ENCODE data around the gene MRPL9. TPM values are rescaled to one million over a fixed set of nuclear protein-coding genes. Genes with fewer than 3 reads are reported as not detected.

The MRPL9 gene
- total RNA-seq, 2 experiments from 2014 or later, result 111 to 121 TPM

- no peaks in the 10 kb centered on the region for H3K9me3 Mint-ChIP-seq (ENCODE audit: insufficient read depth)
- ChIA-PET POLR2A (interaction anchor here (1.0 kb wide), 1 partner anchor 34 kb away, joined by 4 read pairs; no protein-coding TSS in a partner anchor), CTCF (interaction anchor here (1.1 to 2.0 kb wide), 2 partner anchors 134 kb away, joined by 3 to 7 read pairs; no protein-coding TSS in a partner anchor)
- peaks cover 30% of the 10 kb centered on the region for H3K27me3 Mint-ChIP-seq (ENCODE audit: low read depth)
- H3K4me3 Mint-ChIP-seq, result no peak overlapping the region
- DNase-seq (no peak), ATAC-seq (no peak)
- no peaks in the 10 kb centered on the region for H3K4me1 Mint-ChIP-seq (ENCODE audit: low read depth)
- H3K36me3 Mint-ChIP-seq (ENCODE audit: low read depth), result no peaks in the 10 kb centered on the region
- H3K27ac Mint-ChIP-seq, result no peak overlapping the region
Observed at GRCh38 chr1:151728151-151729054, 34.9 kb downstream of the MRPL9 start.

DNA sequence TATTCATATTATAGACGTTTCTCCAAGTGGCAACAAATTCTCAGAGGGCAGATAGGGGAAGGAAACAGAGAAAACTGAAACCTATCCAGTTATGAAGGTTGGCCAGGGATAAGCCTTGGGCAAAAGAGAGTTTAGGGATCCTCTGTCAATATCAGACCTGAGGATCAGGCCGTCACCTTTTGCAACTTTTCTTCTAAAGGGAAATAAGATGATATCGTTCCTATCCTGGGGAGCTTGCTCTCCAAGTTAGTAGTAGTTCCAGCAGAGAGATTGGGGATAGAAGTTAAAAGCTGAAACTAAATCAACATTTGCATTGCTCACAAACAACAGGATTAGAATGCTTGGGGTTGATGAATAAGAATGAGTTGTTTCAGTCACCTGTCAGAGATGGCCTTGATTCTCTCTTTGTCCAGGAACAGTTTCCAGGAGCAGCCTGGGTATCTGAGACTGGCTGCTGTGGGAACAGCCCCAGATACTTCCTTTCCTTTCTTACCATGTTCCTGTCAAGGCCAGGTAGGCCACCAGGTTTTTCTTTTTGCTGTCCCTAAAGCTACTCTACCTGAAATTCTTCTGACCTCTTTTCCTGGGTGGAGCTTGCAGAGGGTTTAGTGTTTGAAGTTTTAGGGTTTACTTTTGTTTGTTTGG, 39.4 kb downstream of the MRPL9 start:
- Mint-ChIP-seq H3K9me3 (ENCODE audit: insufficient read depth) (no peaks in the 10 kb centered on the region), H3K4me1 (ENCODE audit: low read depth) (peaks cover 14% of the 10 kb centered on the region), H3K27me3 (ENCODE audit: low read depth) (peaks cover 43% of the 10 kb centered on the region), H3K27ac (no peak overlapping the region), H3K4me3 (no peak overlapping the region), H3K36me3 (ENCODE audit: low read depth) (no peaks in the 10 kb centered on the region)
- no peak for ATAC-seq
- POLR2A ChIA-PET, result no interaction called here
- CTCF ChIA-PET, result interaction anchor here (0.9 to 1.5 kb wide), 4 partner anchors 8 to 113 kb away, joined by 3 to 4 read pairs (median 4); no protein-coding TSS in a partner anchor
- no peak for DNase-seq

- Mint-ChIP-seq H3K4me1 (ENCODE audit: low read depth) (peaks cover 18% of the 10 kb centered on the region), H3K4me3 (peak overlapping the region; percentile 65), H3K9me3 (ENCODE audit: insufficient read depth) (no peaks in the 10 kb centered on the region), H3K27ac (no peak overlapping the region), H3K36me3 (ENCODE audit: low read depth) (no peaks in the 10 kb centered on the region), H3K27me3 (ENCODE audit: low read depth) (peaks cover 55% of the 10 kb centered on the region)
- POLR2A ChIA-PET, result interaction anchor here (1.2 kb wide), 1 partner anchor 9 kb away, joined by 3 read pairs; no protein-coding TSS in a partner anchor
- DNase-seq (no peak), ATAC-seq (no peak)
- CTCF ChIA-PET, result interaction anchor here (0.8 to 1.9 kb wide), 5 partner anchors 13 to 187 kb away, joined by 3 to 7 read pairs (median 3); no protein-coding TSS in a partner anchor
Observed at GRCh38 chr1:151721788-151722510, 41.3 kb downstream of the MRPL9 start.

DNA sequence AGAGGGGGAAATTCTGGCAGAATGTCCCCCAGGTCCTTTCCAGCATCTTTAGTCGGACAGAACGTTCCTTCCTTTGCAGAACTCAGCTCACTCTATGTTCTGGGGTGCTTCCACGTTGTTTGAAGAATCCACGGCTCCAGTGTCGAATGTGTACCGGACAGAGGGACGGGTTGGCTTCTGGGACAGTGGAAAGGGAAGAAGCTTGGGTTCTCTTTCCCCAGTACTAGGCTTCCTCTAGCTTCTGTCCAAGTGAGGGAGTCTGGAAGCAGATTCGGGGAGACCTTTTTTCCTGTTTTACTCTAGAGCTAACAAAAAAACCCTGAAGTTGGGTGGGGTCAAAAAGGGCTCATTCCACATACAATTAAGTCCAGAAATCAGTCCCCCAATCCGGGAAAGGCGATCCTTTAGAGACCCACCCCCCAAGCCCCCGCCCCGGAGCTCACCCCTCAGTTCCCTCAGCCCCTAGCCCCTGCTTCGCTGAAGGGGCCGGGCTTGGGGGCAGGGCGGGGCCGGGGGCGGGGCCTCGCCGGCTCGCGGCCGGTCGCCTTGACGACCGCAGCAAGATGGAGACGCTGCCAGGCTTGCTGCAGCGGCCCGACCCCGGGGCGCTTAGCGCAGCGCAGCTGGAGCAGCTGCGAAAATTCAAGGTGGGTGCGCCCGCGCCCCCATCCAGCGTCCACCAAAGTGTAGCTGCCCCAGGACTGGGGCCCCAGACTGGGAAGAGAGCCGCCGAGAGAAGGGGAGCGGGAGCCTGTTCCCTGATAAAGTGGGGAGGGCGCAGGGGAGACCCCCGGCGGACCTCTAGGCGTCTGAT, 42.1 kb downstream of the MRPL9 start, which contains the start of gene RIIAD1:
RIIAD1 (plus strand) TSS at position 549 of the 814 bp plus-strand sequence; CDS start at position 564, 15 bp downstream.
- Mint-ChIP-seq H3K36me3 (ENCODE audit: low read depth) (no peaks in the 10 kb centered on the region), H3K27ac (no peak within 1 kb of the TSS), H3K4me3 (peak within 1 kb of the TSS; percentile 65), H3K9me3 (ENCODE audit: insufficient read depth) (no peaks in the 10 kb centered on the region), H3K27me3 (ENCODE audit: low read depth) (peaks cover 56% of the 10 kb centered on the region), H3K4me1 (ENCODE audit: low read depth) (peaks cover 20% of the 10 kb centered on the region)
- ChIA-PET POLR2A (interaction anchor here (1.2 kb wide), 1 partner anchor 8 kb away, joined by 3 read pairs; no protein-coding TSS in a partner anchor), CTCF (interaction anchor here (0.9 to 1.9 kb wide), 8 partner anchors 14 to 738 kb away, joined by 3 to 6 read pairs (median 3); partner anchors contain the start of gene POGZ)
- DNase-seq, result peak; percentile 50
- ATAC-seq, result peak; percentile 92

DNA sequence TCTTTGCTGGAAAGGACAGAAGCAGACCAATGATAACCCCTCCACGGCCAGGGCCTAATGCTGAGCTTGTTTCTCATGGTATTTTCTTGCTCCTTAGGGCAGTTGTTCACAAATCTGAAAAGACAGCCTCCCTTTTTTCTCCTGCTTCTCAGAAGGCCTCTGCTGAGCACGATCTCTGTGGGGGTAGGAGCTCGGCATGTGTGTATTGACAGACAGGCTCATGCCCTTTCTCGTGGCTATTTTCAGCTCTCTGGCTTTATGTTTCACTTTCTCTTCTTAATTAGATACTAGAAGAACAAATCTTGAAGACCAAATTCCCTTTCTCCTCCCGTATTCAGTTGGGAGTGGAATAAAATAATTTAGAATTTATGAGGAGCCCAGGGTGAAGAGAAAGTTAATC, 42.7 kb downstream of the MRPL9 start:
- Mint-ChIP-seq H3K4me1 (ENCODE audit: low read depth) (peaks cover 22% of the 10 kb centered on the region), H3K36me3 (ENCODE audit: low read depth) (no peaks in the 10 kb centered on the region), H3K4me3 (peak overlapping the region; percentile 62), H3K9me3 (ENCODE audit: insufficient read depth) (no peaks in the 10 kb centered on the region), H3K27me3 (ENCODE audit: low read depth) (peaks cover 56% of the 10 kb centered on the region), H3K27ac (no peak overlapping the region)
- POLR2A ChIA-PET, result interaction anchor here (1.2 kb wide), 1 partner anchor 8 kb away, joined by 3 read pairs; no protein-coding TSS in a partner anchor
- peak; percentile 27 for DNase-seq
- CTCF ChIA-PET, result interaction anchor here (0.9 to 1.9 kb wide), 8 partner anchors 14 to 738 kb away, joined by 3 to 6 read pairs (median 3); partner anchors contain the start of gene POGZ
- ATAC-seq, result no peak

DNA sequence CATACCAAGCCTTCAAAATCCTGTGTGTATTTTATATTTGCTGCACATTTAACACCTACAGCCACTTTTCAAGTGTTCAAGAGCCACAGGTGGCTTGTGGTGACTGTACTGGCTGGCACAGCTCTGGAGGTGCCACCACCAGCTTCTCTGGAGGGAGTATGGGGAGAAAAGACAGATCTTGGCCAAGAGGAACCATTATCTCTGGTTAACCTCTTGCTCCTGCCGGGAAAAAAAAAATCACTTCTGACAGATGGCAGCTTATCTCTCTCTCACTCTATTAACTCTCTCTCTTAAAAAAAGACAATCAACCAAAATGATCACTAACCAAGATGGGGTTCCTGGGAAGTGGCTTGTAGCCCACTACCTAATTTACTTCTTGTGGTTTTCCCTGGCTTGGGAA, 43.2 kb downstream of the MRPL9 start:
- ATAC-seq, result no peak
- POLR2A ChIA-PET, result no interaction called here
- peaks cover 60% of the 10 kb centered on the region for H3K27me3 Mint-ChIP-seq (ENCODE audit: low read depth)
- DNase-seq, result no peak
- no peak overlapping the region for H3K27ac Mint-ChIP-seq
- H3K36me3 Mint-ChIP-seq (ENCODE audit: low read depth), result no peaks in the 10 kb centered on the region
- H3K4me1 Mint-ChIP-seq (ENCODE audit: low read depth), result peaks cover 22% of the 10 kb centered on the region
- CTCF ChIA-PET, result interaction anchor here (1.1 to 1.9 kb wide), 5 partner anchors 15 to 739 kb away, joined by 3 to 6 read pairs (median 3); no protein-coding TSS in a partner anchor
- H3K9me3 Mint-ChIP-seq (ENCODE audit: insufficient read depth), result no peaks in the 10 kb centered on the region
- H3K4me3 Mint-ChIP-seq, result peak overlapping the region; percentile 62

DNA sequence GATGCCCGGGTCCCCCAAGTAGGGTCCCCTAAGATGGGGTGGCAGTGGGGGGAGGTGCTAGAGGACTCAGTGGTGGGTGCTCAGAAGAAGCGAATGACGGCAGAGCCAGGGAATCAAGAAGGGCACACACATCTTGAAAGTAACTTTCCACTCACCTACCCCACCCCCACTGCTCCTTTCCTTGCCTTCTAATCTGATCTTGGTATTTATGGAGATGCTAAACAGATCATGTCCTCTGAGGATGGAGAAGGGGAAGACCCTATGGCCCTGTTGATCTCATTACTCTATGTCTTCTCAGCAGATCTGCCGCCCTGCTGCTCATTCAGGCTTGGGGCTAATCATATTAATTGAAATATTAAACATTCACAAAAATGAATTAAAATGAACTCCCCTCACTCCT, 44.6 kb downstream of the MRPL9 start:
- Mint-ChIP-seq H3K9me3 (ENCODE audit: insufficient read depth) (no peaks in the 10 kb centered on the region), H3K4me3 (no peak overlapping the region), H3K27me3 (ENCODE audit: low read depth) (peaks cover 59% of the 10 kb centered on the region), H3K36me3 (ENCODE audit: low read depth) (no peaks in the 10 kb centered on the region), H3K4me1 (ENCODE audit: low read depth) (peaks cover 22% of the 10 kb centered on the region), H3K27ac (no peak overlapping the region)
- DNase-seq, result no peak
- no peak for ATAC-seq
- ChIA-PET POLR2A (no interaction called here), CTCF (no interaction called here)

DNA sequence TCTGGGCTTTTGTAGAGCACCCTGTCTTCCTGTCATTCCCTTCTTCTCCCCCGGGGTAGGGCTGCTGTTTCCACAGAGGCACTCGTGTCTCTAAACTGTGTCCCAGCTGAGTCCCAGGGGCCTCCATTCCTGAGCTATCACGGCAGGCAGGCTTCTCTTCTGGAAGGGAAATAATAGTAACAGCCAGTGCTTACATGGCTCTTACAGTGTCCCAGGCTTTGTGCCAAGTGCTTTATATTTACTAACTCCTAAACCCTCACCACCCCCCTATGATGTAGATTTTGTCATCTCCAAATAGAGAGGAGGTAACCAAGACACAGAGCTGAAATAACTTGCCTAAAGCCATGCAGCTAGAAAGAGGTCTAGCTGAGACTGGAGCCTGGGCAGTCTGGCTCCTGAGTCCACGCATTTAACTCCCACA, 45.3 kb downstream of the MRPL9 start:
- Mint-ChIP-seq H3K4me3 (no peak overlapping the region), H3K9me3 (ENCODE audit: insufficient read depth) (no peaks in the 10 kb centered on the region), H3K27me3 (ENCODE audit: low read depth) (peaks cover 63% of the 10 kb centered on the region), H3K36me3 (ENCODE audit: low read depth) (no peaks in the 10 kb centered on the region), H3K4me1 (ENCODE audit: low read depth) (peaks cover 22% of the 10 kb centered on the region), H3K27ac (no peak overlapping the region)
- POLR2A ChIA-PET, result no interaction called here
- no peak for ATAC-seq
- no peak for DNase-seq
- CTCF ChIA-PET, result interaction anchor here (1.0 kb wide), 1 partner anchor 274 kb away, joined by 5 read pairs; no protein-coding TSS in a partner anchor

DNA sequence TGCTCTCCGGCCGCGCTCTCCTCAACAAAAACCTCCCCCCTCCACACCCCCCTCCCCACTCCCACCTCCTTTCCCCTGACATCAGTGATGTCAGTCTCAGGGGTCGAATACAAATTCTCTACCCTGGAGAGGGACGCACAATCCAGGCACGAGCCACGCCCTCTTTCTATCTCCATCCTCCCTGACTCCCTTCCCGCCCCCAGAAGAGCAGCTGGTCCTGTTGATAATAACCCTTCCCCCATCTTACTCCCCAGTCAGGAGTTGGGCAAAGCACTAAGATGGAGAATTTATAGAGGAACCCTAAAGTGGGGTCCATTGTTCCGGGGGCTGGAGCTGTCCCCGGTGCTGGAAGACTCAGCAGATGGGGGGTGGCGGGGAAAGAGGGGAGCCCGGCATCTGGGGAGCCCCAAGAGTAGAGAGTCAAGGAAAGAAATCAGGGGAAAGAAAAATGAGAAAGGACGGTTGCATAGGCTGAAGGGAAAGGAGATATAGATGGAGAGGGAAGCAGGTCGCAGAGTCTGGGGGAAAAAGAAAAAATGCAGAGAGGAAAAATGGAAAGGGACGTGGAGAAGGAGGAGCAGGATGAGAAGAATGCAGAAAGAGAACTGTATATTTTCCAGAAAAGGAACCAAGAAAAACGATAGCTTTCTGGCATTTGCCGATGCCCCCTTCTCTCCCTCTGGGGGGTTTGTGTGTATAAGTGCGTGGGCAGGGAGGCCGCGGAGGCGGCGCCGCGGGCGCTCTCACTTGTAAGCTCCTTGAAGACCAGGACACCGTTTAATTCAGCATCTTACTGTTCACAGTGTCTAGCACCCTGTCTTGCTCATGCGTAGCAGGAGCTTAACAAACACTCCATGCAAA, 46.3 kb downstream of the MRPL9 start, which contains the start of gene CELF3:
CELF3 (minus strand) TSS at position 33 of the 861 bp plus-strand sequence. CDS start 783 bp downstream, outside the sequence.
- no peak within 1 kb of the TSS for H3K27ac Mint-ChIP-seq
- H3K4me3 Mint-ChIP-seq, result no peak within 1 kb of the TSS
- H3K36me3 Mint-ChIP-seq (ENCODE audit: low read depth), result no peaks in the 10 kb centered on the region
- H3K9me3 Mint-ChIP-seq (ENCODE audit: insufficient read depth), result no peaks in the 10 kb centered on the region
- CTCF ChIA-PET, result interaction anchor here (0.9 to 1.0 kb wide), 3 partner anchors 18 to 273 kb away, joined by 3 to 5 read pairs (median 5); no protein-coding TSS in a partner anchor
- POLR2A ChIA-PET, result no interaction called here
- ATAC-seq (no peak), DNase-seq (peak; percentile 35)
- peaks cover 22% of the 10 kb centered on the region for H3K4me1 Mint-ChIP-seq (ENCODE audit: low read depth)
- peaks cover 56% of the 10 kb centered on the region for H3K27me3 Mint-ChIP-seq (ENCODE audit: low read depth)

GRCh38 chr1:151716405-151716762, 46.9 kb downstream of the MRPL9 start:
- no peak for ATAC-seq
- Mint-ChIP-seq H3K27ac (no peak overlapping the region), H3K9me3 (ENCODE audit: insufficient read depth) (no peaks in the 10 kb centered on the region), H3K36me3 (ENCODE audit: low read depth) (no peaks in the 10 kb centered on the region), H3K4me3 (no peak overlapping the region), H3K4me1 (ENCODE audit: low read depth) (peaks cover 19% of the 10 kb centered on the region), H3K27me3 (ENCODE audit: low read depth) (peaks cover 56% of the 10 kb centered on the region)
- CTCF ChIA-PET, result interaction anchor here (1.0 kb wide), 1 partner anchor 123 kb away, joined by 3 read pairs; no protein-coding TSS in a partner anchor
- no peak for DNase-seq
- POLR2A ChIA-PET, result interaction anchor here (0.5 kb wide), 1 partner anchor 101 kb away, joined by 3 read pairs; no protein-coding TSS in a partner anchor

Data from activated CD8-positive, alpha-beta T cell treated with anti-CD3 and anti-CD28 coated beads, Interleukin-2, amount 10 ng/mL, durations not matched to agents 7 days and 5 days (primary cell).